Liver (tissue), 2 donors: ENCODE data around the gene CSF2RB.

Experiments
- CTCF ChIP-seq: fragments of 150-350 bp; IDR thresholded peaks from 2 replicates; pipeline ENCODE4 v1.5.1; 2017; ENCODE audit warnings: improper control_type of control experiment, low read depth, low read length; ENCODE audit not compliant: missing input control
- FOXA2 ChIP-seq: IDR thresholded peaks from 2 replicates; pipeline ENCODE4 v1.6.1; 2016; ENCODE audit warnings: antibody characterized with exemption
- MAX ChIP-seq: IDR thresholded peaks from 2 replicates; pipeline ENCODE4 v1.6.1; 2016; ENCODE audit warnings: antibody characterized with exemption
- YY1 ChIP-seq: IDR thresholded peaks from 2 replicates; pipeline ENCODE4 v1.6.1; 2016; ENCODE audit warnings: antibody characterized with exemption, mild to moderate bottlenecking
- donor health status: healthy.

- no peak for TF ChIP-seq YY1
- no peak for TF ChIP-seq MAX
- TF ChIP-seq CTCF = no peak
- no peak for TF ChIP-seq FOXA2
These were observed 3.0 kb upstream of the CSF2RB start for GRCh38 chr22:36910461-36910860.
